Measurements from ENCODE around the gene PYGO2. TPM values are rescaled to one million over a fixed set of nuclear protein-coding genes. Genes with fewer than 3 reads are reported as not detected.

Gene PYGO2
- total RNA-seq, 2 experiments from 2014 or later = 44.3 to 47.3 TPM

DNA sequence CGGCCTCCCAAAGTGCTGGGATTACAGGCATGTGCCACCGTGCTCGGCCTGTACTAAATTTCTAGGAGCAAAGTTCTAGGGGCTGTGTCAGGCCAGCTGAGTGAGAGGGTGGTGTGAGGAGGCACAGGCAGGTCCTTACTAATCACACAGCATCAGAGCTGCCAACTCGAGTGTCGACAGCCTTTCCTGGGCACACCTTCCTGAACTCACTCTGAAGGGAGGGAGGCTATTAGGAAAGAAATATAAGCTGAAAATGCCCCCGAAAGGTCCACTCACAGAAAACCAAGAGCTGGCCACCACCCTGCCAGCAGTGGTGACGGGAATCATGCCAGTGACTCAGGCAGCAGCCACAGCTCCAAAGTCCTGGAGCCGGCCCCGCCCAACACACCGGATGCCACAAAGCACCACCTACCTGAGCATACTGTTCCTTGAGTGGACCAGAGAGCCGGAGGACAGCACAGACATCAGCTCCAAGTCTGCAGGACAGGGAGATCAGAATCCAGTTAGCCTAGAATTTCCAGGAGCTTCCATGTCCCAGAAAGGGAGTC is 29.6 kb downstream of the PYGO2 start:
- H3K4me2 ChIP-seq (ENCODE audit: low read length) = no peak overlapping the region
- DNase-seq (ENCODE audit: low spot score) = no peak
- H2AFZ ChIP-seq (ENCODE audit: low read length) = no peak overlapping the region
- H3K4me1 ChIP-seq (ENCODE audit: insufficient read depth, low read length, poor library complexity, severe bottlenecking) = peaks cover 13% of the 10 kb centered on the region
- CTCF ChIA-PET (ENCODE audit: unreplicated experiment) = interaction anchor here (0.6 kb wide), 1 partner anchor 18 kb away, joined by 3 read pairs; no protein-coding TSS in a partner anchor
- H4K20me1 ChIP-seq (ENCODE audit: insufficient read depth, low read length) = no peaks in the 10 kb centered on the region
- H3K27ac ChIP-seq (ENCODE audit: low read depth, low read length, poor library complexity, severe bottlenecking) = no peak overlapping the region
- intact Hi-C loops (cut with micrococcal nuclease; ENCODE audit: unreplicated experiment) = no loop called here
- BruUV-seq (replicated peaks) = no TSS peak
- TF ChIP-seq, protein P1, sequence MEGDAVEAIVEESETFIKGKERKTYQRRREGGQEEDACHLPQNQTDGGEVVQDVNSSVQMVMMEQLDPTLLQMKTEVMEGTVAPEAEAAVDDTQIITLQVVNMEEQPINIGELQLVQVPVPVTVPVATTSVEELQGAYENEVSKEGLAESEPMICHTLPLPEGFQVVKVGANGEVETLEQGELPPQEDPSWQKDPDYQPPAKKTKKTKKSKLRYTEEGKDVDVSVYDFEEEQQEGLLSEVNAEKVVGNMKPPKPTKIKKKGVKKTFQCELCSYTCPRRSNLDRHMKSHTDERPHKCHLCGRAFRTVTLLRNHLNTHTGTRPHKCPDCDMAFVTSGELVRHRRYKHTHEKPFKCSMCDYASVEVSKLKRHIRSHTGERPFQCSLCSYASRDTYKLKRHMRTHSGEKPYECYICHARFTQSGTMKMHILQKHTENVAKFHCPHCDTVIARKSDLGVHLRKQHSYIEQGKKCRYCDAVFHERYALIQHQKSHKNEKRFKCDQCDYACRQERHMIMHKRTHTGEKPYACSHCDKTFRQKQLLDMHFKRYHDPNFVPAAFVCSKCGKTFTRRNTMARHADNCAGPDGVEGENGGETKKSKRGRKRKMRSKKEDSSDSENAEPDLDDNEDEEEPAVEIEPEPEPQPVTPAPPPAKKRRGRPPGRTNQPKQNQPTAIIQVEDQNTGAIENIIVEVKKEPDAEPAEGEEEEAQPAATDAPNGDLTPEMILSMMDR (conservative IDR thresholded peaks at IDR 0.05; ENCODE audit: low read length) = no peak
- no peak for TF ChIP-seq EZH2phosphoT487 (IDR thresholded peaks at IDR 0.05; ENCODE audit: borderline replicate concordance, low read depth, low read length)
- no peaks in the 10 kb centered on the region for H3K9me3 ChIP-seq (ENCODE audit: low read length)
- no peaks in the 10 kb centered on the region for H3K9me2 ChIP-seq (ENCODE audit: insufficient read depth, low read length)
- peaks cover 35% of the 10 kb centered on the region for H3K36me3 ChIP-seq (ENCODE audit: insufficient read depth, low read length)
- no peak overlapping the region for H3K4me3 ChIP-seq (ENCODE audit: low read depth, low read length, poor library complexity, severe bottlenecking)
- peaks cover 14% of the 10 kb centered on the region for H3K79me2 ChIP-seq (ENCODE audit: insufficient read depth, low read depth, low read length)
- POLR2A ChIA-PET = no interaction called here

DNA sequence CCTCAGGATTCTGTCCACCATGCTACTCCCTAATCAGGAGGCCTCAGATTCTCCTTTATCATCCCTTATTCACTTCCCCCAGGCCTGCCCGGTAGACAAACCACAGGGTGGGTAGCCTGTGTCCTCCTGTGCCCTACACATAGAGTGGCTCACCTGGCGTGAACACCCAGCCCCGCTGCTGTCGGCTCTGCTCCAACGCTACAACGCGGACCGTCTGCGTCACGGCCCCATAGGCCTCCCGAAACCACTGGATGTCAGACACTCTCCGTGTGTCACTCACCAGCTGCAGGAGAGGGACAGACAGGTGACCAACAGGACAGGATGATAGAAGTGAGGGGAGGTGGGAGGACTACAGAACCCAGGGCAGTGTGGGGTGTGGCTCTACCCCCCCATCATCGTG is 35.4 kb downstream of the PYGO2 start:
- intact Hi-C loops (cut with micrococcal nuclease; ENCODE audit: unreplicated experiment) = no loop called here
- DNase-seq (ENCODE audit: low spot score) = no peak
- Histone ChIP-seq H3K79me2 (ENCODE audit: insufficient read depth, low read depth, low read length) (no peaks in the 10 kb centered on the region), H3K4me1 (ENCODE audit: insufficient read depth, low read length, poor library complexity, severe bottlenecking) (no peaks in the 10 kb centered on the region), H3K36me3 (ENCODE audit: insufficient read depth, low read length) (peaks cover 78% of the 10 kb centered on the region), H3K9me2 (ENCODE audit: insufficient read depth, low read length) (no peaks in the 10 kb centered on the region), H3K27ac (ENCODE audit: low read depth, low read length, poor library complexity, severe bottlenecking) (no peak overlapping the region), H2AFZ (ENCODE audit: low read length) (no peak overlapping the region), H3K9me3 (ENCODE audit: low read length) (no peaks in the 10 kb centered on the region), H3K4me3 (ENCODE audit: low read depth, low read length, poor library complexity, severe bottlenecking) (no peak overlapping the region), H4K20me1 (ENCODE audit: insufficient read depth, low read length) (no peaks in the 10 kb centered on the region), H3K4me2 (ENCODE audit: low read length) (no peak overlapping the region)
- CTCF ChIA-PET (ENCODE audit: unreplicated experiment) = no interaction called here
- POLR2A ChIA-PET = no interaction called here
- no TSS peak for BruUV-seq (replicated peaks)
- no peak for TF ChIP-seq EZH2phosphoT487 (IDR thresholded peaks at IDR 0.05; ENCODE audit: borderline replicate concordance, low read depth, low read length)
- TF ChIP-seq, protein P1 (conservative IDR thresholded peaks at IDR 0.05; ENCODE audit: low read length) = no peak

DNA sequence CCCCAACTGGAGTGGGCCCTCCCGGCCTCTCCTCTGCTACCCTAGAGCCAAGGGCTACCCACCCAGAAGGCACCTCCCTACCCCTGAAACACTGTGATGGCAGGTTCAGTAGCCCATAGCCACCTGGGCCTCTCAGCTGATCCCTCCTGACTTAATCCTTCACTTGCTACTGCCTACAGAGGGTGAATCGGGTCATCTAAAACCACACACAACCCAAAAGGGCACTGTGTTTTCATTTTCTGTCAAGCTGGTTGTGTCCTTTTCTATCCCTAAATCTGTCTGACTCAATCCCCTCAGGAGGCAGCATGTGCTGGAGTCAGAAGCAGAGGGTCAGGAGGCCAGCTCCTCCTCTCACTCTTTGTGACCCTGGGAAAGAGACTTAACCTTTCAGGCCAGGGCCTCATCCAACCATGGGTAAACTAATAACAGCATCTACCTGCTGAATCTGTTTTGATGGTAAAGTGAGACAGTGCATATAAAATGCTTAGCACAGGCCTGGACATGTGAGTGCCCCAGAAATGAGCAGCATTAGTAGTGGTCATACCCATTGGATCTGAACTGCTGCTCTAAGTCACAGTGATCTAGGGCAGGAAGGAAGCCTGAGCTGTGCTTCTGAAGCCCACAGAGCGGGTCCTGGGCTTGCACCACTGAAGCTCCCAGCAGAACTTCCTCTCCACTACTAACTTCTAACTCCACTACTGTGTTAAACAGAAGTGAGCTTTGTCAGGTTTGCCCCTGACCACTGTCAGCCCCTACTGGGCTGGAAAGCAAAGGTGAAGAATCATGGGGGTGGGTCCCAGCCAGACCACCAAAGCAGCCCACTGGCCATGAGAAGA is 36.0 kb downstream of the PYGO2 start:
- Histone ChIP-seq H3K79me2 (ENCODE audit: insufficient read depth, low read depth, low read length) (no peaks in the 10 kb centered on the region), H3K4me3 (ENCODE audit: low read depth, low read length, poor library complexity, severe bottlenecking) (no peak overlapping the region), H3K9me3 (ENCODE audit: low read length) (no peaks in the 10 kb centered on the region), H3K36me3 (ENCODE audit: insufficient read depth, low read length) (peaks cover 77% of the 10 kb centered on the region), H3K4me1 (ENCODE audit: insufficient read depth, low read length, poor library complexity, severe bottlenecking) (no peaks in the 10 kb centered on the region), H3K4me2 (ENCODE audit: low read length) (no peak overlapping the region), H4K20me1 (ENCODE audit: insufficient read depth, low read length) (no peaks in the 10 kb centered on the region), H3K27ac (ENCODE audit: low read depth, low read length, poor library complexity, severe bottlenecking) (no peak overlapping the region), H2AFZ (ENCODE audit: low read length) (no peak overlapping the region), H3K9me2 (ENCODE audit: insufficient read depth, low read length) (no peaks in the 10 kb centered on the region)
- CTCF ChIA-PET (ENCODE audit: unreplicated experiment) = interaction anchor here (0.6 kb wide), 1 partner anchor 324 kb away, joined by 7 read pairs; no protein-coding TSS in a partner anchor
- TF ChIP-seq, protein P1 (conservative IDR thresholded peaks at IDR 0.05; ENCODE audit: low read length) = no peak
- no peak for TF ChIP-seq EZH2phosphoT487 (IDR thresholded peaks at IDR 0.05; ENCODE audit: borderline replicate concordance, low read depth, low read length)
- no peak for DNase-seq (ENCODE audit: low spot score)
- BruUV-seq (replicated peaks) = no TSS peak
- POLR2A ChIA-PET = no interaction called here
- intact Hi-C loops (cut with micrococcal nuclease; ENCODE audit: unreplicated experiment) = no loop called here
